ENCODE results near the gene OXER1.

The OXER1 gene

GRCh38 chr2:42769583-42770287, 5.8 kb upstream of the OXER1 start:
- DNase-seq (ENCODE audit: low spot score): no peak

- DNase-seq (ENCODE audit: low spot score): no peak
Measured at GRCh38 chr2:42768706-42769256, 4.8 kb upstream of the OXER1 start.

- no peak for DNase-seq (ENCODE audit: low spot score)
Measured at GRCh38 chr2:42767899-42768705, 4.2 kb upstream of the OXER1 start.

GRCh38 chr2:42767080-42767898, 3.4 kb upstream of the OXER1 start:
- DNase-seq (ENCODE audit: low spot score): no peak

GRCh38 chr2:42765686-42766085, 1.8 kb upstream of the OXER1 start:
- DNase-seq (ENCODE audit: low spot score): no peak

GRCh38 chr2:42764901-42765300, 966 bp upstream of the OXER1 start:
- DNase-seq (ENCODE audit: low spot score): no peak

- no peak for DNase-seq (ENCODE audit: low spot score)
Measured at GRCh38 chr2:42762823-42763804, 821 bp downstream of the OXER1 start.

- DNase-seq (ENCODE audit: low spot score): no peak
Measured at GRCh38 chr2:42762155-42762554, 1.8 kb downstream of the OXER1 start.

- DNase-seq (ENCODE audit: low spot score): no peak
Measured at GRCh38 chr2:42761554-42761953, 2.4 kb downstream of the OXER1 start.

GRCh38 chr2:42758751-42759150, 5.2 kb downstream of the OXER1 start:
- no peak for DNase-seq (ENCODE audit: low spot score)

GRCh38 chr2:42757981-42758740, 5.8 kb downstream of the OXER1 start:
- no peak for DNase-seq (ENCODE audit: low spot score)

GRCh38 chr2:42756966-42757513, 6.9 kb downstream of the OXER1 start:
- no peak for DNase-seq (ENCODE audit: low spot score)

- no peak for DNase-seq (ENCODE audit: low spot score)
Measured at GRCh38 chr2:42756150-42756775, 7.7 kb downstream of the OXER1 start.

GRCh38 chr2:42755191-42755880, 8.6 kb downstream of the OXER1 start:
- DNase-seq (ENCODE audit: low spot score): peak; percentile 71

- no peak for DNase-seq (ENCODE audit: low spot score)
Measured at GRCh38 chr2:42754776-42755140, 9.2 kb downstream of the OXER1 start.

- DNase-seq (ENCODE audit: low spot score): peak; percentile 31
Measured at GRCh38 chr2:42754021-42754775, 9.7 kb downstream of the OXER1 start.

GRCh38 chr2:42752816-42753813, 10.8 kb downstream of the OXER1 start:
- DNase-seq (ENCODE audit: low spot score): no peak
